ENCODE measurements around the gene BAHCC1. TPM values are rescaled to one million over a fixed set of nuclear protein-coding genes. Genes with fewer than 3 reads are reported as not detected.

The BAHCC1 gene
- total RNA-seq, 1 experiment from 2014 or later = 11.9 TPM

DNA sequence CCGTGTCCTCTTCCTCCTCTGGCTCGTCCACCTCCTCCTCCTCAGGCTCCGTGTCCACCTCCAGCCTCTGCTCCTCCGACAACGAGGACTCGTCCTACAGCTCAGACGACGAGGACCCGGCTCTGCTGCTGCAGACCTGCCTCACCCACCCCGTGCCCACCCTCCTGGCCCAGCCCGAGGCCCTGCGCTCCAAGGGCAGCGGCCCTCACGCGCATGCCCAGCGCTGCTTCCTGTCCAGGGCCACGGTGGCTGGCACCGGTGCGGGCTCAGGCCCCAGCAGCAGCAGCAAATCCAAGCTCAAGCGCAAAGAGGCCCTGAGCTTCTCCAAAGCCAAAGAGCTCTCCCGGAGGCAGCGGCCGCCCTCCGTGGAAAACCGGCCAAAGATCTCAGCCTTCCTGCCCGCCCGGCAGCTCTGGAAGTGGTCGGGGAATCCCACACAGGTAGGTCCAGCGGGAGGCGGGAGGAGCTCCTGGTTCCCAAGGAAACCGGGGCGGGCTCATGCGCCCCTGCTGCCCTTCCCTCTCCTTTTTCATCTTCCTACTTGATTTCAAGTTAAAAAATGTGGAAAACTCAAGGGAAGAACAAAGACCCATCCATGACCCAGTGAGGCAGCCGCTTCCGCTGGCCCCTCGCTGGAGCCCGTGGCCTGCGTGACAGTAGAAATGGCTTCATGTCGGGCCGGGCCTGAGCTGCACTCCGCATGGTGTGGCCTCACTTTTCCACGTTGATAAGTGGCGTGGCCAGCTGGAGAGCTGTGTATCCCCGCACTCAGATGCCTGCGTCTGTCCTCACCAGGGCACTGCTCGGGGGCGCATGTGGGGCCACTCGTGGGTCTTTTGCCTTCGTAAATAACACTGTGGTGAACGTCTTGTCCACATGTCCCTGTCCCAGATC lies 66.6 kb downstream of the BAHCC1 start:
- no peak for DNase-seq (ENCODE audit: low read depth)
- in situ Hi-C loops (cut with HindIII; ENCODE audit: low pct_unique_long_range_greater_than_20kb, low sequenced_read_pairs) = no loop called here

DNA sequence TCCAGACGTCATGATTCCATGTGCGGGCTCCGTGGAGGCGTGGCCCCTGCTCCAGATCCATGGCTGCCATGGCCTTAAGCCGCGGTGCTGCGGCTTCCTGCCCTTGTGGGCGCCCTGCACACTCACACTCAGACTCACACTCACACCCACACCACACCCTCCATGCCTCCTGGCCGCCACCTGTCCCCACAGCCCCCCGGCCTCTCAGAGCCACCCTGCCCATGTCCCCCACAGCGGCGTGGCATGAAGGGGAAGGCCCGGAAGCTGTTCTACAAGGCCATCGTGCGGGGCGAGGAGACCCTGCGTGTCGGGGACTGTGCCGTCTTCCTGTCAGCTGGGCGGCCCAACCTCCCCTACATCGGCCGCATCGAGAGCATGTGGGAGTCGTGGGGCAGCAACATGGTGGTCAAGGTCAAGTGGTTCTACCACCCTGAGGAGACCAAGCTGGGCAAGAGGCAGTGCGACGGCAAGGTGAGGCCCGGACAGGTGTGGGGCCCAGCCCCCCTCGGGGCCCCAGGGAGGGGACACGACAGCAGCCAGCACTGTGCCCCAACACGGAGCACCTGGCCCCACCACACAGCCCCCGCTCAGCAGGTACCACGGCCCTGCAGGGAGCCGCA lies 67.4 kb downstream of the BAHCC1 start:
- no peak for DNase-seq (ENCODE audit: low read depth)
- in situ Hi-C loops (cut with HindIII; ENCODE audit: low pct_unique_long_range_greater_than_20kb, low sequenced_read_pairs) = no loop called here

- in situ Hi-C loops (cut with HindIII; ENCODE audit: low pct_unique_long_range_greater_than_20kb, low sequenced_read_pairs) = no loop called here
- no peak for DNase-seq (ENCODE audit: low read depth)
Observed at GRCh38 chr17:81463506-81463905, 68.2 kb downstream of the BAHCC1 start.

DNA sequence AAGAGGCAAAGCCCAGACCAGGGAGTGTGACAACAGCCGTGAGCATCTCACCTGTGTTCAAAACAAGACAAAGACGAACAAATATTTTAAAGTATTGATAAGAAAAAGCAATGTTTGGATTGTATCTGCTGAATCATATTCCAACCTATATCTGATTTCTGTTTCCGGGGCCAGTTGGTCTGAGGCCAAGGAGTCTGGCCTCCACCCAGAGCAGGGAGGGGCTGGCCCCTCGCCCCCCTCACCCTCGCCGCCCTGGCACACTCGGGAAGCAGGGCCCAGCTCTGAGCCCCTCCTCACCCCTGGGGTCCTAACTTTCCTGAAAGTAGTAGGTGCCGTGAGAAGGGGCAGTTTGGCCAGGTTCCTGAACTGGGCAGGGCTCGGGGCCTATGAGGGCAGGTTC lies 69.3 kb downstream of the BAHCC1 start:
- in situ Hi-C loops (cut with HindIII; ENCODE audit: low pct_unique_long_range_greater_than_20kb, low sequenced_read_pairs) = no loop called here
- DNase-seq (ENCODE audit: low read depth) = no peak

DNA sequence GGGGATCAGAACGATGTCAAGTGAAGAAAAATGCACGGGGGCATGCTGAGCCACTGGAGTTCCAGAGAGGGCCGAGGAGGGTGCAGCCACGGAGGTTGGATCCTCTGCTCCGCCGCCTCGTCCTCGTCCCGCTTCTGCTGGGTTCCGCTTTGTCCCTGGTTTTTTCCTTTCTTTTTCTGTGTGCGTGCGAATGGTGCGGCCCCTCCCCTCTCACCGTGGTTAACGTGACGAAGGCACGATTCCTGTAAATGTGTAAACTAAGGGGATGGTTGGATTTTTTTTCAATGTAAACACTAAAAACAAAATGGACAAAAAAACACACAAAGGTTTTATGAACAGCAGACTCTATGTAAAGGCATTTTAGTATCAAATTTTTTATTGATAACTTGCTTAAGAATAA lies 70.7 kb downstream of the BAHCC1 start:
- no peak for DNase-seq (ENCODE audit: low read depth)
- in situ Hi-C loops (cut with HindIII; ENCODE audit: low pct_unique_long_range_greater_than_20kb, low sequenced_read_pairs) = no loop called here

- in situ Hi-C loops (cut with HindIII; ENCODE audit: low pct_unique_long_range_greater_than_20kb, low sequenced_read_pairs) = no loop called here
Observed at GRCh38 chr17:81466564-81467472, 71.6 kb downstream of the BAHCC1 start.

DNA sequence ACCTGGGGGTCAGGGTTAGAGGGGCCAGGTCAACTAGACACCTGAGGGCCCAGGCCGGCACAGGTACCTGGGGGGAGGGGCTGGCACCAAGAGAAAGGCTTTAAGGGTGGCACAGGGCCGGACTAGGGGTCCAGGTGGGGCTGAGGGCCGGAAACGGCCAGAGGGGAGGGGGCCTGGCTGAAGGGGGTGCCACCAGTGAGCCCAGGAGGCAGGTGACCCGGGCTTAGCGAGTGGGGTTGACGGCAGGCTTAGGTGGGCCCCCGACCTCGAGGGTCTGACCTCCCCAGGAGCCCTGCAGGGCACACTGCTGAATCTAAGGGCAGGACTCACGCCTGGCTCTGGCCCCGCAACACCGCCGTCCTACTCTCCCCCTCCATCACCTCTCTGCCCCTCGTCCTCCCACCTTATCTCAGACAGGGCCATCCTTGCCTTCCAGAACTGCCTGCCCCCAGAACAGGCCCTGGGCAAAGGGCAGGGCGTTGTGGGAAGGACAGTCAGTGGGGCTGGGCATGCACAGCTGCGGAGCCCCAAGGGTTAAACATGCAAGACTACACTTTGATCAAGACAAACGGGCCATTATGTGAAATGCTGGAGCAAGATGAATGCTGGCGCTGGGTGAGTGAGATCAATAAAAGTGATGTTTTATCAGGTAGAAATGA lies 73.0 kb downstream of the BAHCC1 start:
- no peak for DNase-seq (ENCODE audit: low read depth)
- in situ Hi-C loops (cut with HindIII; ENCODE audit: low pct_unique_long_range_greater_than_20kb, low sequenced_read_pairs) = no loop called here

More at GRCh38 chr17:81466564-81467472, 71.6 kb downstream of the BAHCC1 start:
- DNase-seq (ENCODE audit: low read depth) = no peak

DNA sequence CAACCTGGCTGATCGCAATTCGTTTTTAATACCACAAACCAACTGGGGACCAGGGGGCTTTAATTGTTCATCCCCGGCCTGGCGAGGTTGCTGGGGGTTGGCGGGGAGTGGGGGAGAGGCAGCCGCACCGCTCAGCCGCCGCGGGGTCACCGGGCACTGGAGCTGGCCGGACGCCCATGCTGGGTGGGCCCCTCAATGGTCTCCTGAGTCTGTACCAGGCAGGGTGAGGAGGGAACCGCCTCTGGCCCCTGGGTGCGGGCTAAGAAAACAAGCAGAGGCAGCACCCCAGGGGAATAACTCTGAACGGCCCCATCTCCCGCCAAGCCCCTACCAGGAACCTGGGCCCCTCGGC lies 73.5 kb downstream of the BAHCC1 start:
- in situ Hi-C loops (cut with HindIII; ENCODE audit: low pct_unique_long_range_greater_than_20kb, low sequenced_read_pairs) = no loop called here
- DNase-seq (ENCODE audit: low read depth) = no peak

DNA sequence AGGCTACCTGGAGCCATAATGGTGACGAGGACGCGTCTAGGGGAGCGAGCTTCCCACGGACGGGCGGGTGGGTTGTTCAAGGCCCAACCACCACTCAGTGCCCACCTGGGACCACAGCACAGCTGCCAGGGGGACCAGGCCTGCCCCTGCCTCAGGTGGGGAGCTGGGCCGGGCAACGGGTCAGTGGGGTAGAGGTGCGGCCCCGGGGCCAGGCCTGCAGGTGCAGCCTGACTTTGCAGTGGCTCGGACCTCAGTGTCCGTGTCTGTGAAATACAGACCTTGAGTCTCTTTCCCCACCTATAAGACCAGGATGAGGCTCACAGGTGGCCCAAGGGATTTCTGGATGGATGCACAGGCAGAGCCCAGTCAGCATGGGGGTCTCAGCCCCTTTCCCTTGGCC lies 74.0 kb downstream of the BAHCC1 start:
- in situ Hi-C loops (cut with HindIII; ENCODE audit: low pct_unique_long_range_greater_than_20kb, low sequenced_read_pairs) = no loop called here
- DNase-seq (ENCODE audit: low read depth) = no peak

GRCh38 chr17:81470270-81470943 lies 75.2 kb downstream of the BAHCC1 start:
- DNase-seq (ENCODE audit: low read depth) = no peak
- in situ Hi-C loops (cut with HindIII; ENCODE audit: low pct_unique_long_range_greater_than_20kb, low sequenced_read_pairs) = no loop called here

DNA sequence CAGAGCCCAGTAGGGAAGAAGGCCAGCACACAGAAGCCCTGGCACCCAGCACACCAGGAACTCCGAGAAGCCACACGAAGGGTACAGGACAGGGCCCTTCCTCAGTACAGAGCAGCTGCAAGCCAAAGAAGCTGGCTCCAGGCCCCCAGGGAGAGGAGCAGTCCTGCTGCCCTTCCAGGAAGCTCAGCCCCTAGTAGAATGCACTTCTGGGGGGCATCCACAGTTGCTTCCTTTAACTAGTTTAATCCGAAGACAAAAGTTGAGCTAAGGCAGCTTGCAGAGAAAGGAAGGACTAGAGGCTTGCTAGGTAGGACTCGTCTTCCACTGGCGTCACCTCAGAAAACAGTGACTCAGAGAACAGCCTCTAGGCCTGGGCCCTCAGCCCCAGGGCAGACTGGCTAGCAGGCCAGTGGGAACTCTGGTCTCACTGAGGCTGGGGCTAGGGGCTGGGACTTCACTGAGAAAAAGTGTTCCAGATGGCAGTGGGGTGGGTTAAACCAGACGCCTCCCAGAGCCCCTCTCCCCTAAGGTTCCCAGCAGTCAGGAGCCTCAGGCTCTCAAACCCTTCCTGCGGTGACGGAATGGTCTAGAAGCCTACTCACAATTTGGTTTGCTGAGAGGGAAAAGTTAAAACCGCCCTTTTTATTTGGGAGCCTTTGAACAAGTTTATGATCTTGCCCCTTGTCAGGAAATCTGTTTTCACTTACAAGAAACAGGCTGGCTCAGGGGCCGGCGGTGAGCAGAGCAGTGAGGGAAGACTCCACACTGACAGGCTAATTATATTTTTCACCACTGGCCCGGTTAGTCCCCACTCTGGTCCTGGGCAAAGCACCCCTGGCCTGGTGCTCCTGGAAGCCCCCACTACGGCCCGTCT lies 75.9 kb downstream of the BAHCC1 start:
- in situ Hi-C loops (cut with HindIII; ENCODE audit: low pct_unique_long_range_greater_than_20kb, low sequenced_read_pairs) = no loop called here
- no peak for DNase-seq (ENCODE audit: low read depth)

DNA sequence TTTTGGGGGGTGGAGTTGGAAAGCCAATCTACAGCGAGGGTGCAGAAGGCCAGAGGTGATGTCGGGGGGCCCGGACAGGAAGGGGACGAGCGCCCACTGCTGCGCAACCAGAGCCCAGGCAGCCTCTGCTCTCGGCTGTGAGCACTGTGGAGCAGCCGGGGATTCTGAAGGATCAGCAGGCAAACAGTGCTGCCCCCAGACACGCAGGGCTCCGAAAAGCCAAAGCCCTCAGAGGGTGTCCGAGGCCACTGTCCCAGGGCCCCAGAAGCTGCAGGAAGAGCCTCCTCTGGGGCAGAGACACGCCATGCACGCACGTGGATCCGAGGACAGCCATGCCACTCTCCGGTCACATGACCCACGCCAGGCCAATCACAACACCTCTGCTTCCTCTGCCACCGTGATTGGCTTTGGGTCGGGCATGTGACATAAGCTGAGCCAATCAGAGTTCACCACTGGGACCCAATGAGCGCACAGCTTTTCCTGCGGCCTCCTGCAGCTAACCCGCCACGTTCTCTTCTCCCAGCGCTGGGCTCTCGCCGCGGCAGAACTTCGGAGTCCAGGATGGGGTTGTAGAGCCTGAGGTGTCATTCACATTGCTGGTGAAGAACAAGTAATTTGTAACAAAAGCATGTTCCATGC lies 76.7 kb downstream of the BAHCC1 start:
- no peak for DNase-seq (ENCODE audit: low read depth)
- in situ Hi-C loops (cut with HindIII; ENCODE audit: low pct_unique_long_range_greater_than_20kb, low sequenced_read_pairs) = no loop called here

- no peak for DNase-seq (ENCODE audit: low read depth)
- in situ Hi-C loops (cut with HindIII; ENCODE audit: low pct_unique_long_range_greater_than_20kb, low sequenced_read_pairs) = no loop called here
Observed at GRCh38 chr17:81473019-81473418, 77.8 kb downstream of the BAHCC1 start.

DNA sequence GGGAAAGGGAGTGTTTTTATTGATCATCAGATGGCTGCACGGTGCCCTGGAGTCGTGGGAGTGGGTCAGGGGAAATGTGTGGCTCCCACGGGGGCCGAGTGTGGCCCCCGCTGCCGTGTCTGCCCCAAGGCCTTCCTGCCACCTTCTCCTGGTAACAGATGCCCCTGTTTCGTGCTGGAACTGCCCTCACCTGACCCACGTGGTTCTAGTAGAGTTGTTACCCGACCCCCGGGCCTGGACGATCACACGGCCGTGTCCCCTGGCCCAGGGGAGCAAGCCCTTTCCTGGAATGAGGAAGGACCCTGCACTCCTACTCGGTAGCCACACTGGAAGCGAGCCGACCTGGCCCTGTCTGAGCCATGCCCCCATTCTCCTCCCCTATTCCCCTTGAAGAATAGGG lies 79.7 kb downstream of the BAHCC1 start:
- in situ Hi-C loops (cut with HindIII; ENCODE audit: low pct_unique_long_range_greater_than_20kb, low sequenced_read_pairs) = no loop called here
- DNase-seq (ENCODE audit: low read depth) = no peak

DNA sequence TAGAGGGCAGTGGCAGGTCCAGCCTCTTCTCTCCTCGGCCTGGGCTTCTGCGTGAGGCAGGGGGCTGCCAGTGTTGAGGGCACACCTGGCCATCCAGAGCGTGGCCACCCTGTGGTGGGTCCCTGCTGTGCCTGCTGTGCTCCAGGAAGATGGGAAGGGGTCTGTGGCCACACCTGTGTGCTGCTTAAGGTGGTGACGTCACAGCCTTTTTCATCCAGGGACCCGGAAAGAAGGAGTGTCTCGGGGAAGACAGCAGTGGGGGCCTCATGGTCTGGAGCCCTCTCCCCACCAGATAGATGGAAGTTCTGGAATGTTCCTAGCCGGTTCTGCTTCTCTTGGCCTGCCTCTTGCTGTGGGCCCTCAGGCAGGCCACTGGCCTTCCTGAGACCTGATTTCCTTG lies 80.8 kb downstream of the BAHCC1 start:
- no peak for DNase-seq (ENCODE audit: low read depth)
- in situ Hi-C loops (cut with HindIII; ENCODE audit: low pct_unique_long_range_greater_than_20kb, low sequenced_read_pairs) = no loop called here

GRCh38 chr17:81476635-81477034 lies 81.4 kb downstream of the BAHCC1 start:
- DNase-seq (ENCODE audit: low read depth) = no peak
- in situ Hi-C loops (cut with HindIII; ENCODE audit: low pct_unique_long_range_greater_than_20kb, low sequenced_read_pairs) = no loop called here

GRCh38 chr17:81477173-81477572 lies 81.9 kb downstream of the BAHCC1 start:
- in situ Hi-C loops (cut with HindIII; ENCODE audit: low pct_unique_long_range_greater_than_20kb, low sequenced_read_pairs) = no loop called here
- no peak for DNase-seq (ENCODE audit: low read depth)

Data from Caki2 (cell line).